GM19025 (cell line): ENCODE data around the gene BLTP2.

Experiments
- ATAC-seq: cut with Tn5 transposase; IDR thresholded peaks from one replicate; pipeline ENCODE4 v1.9.1; 2021; ENCODE audit warnings: mild to moderate bottlenecking, low read depth, moderate library complexity; ENCODE audit not compliant: unreplicated experiment

The BLTP2 gene

DNA sequence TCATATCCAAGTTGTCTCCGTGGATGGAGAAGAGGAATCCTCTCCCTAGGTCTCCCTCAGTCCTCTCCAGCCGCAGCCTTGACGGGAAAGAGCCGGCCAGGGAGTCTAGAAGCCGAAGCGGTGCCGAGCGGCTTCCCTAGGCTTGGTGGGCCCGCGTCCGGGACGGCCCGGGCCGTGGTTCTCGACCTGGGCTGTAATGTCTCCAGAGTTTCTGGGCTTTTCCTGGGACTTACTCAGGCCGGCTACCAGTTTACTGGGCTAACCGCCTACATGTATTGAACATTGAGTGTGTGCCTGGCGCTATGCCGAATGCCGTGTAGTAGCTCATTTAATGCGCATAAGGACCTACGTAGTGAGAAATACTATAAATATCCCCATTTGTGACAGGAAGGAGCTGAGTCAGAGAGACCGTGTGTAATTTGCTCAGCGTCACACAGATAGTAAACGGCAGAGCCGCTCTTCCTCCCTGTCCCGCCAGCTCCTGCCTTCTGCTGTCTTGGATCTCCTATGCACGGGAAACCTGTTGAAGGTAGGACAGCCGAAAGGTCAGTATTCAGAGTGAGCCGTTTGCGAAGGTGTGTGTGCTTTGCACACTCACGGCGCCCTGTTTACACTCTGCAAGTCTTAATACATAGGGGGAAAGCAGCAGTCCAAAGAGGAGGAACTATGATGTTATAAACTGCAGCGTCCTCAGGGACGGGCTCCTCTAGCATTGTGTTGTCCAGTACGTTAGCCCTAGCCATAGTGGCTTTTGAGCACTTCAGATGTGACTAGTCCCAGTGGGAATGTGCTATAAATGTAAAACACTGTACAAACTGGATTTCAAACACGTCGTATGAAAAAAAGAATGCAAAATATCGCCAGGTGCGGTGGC, 45.4 kb downstream of the BLTP2 start:
- ATAC-seq, result peak; percentile 33

DNA sequence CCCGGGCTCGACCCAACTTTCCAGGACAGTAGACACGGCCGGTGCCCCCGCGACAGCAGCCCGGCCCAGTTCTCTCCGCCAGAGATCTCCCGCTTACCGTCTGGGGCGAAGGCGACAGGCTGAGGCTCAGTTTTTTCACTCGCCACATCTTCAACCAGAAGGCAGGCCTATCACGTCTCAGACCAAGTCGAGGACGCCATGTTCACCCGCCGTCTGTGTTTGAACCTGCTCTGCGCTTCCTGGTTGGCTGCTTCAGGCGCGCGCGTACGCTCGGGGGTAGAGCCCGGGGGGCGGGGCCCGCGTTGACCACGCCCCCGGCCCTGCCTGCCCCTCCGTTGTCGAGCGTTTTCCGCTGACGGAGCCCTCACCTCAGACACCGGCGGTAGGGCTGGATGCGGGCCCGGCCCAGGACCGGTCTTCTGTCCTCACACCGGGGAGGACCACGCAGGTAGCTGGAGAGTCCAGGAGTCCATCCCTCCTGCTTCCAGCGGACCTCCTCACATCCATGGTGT, 46.1 kb downstream of the BLTP2 start, which contains the start of gene SPAG5:
Gene SPAG5, minus strand, starts transcription at position 227 of the 512 bp plus-strand sequence. Its CDS starts 79 bp downstream, at position 148.
- ATAC-seq, result peak; percentile 81

DNA sequence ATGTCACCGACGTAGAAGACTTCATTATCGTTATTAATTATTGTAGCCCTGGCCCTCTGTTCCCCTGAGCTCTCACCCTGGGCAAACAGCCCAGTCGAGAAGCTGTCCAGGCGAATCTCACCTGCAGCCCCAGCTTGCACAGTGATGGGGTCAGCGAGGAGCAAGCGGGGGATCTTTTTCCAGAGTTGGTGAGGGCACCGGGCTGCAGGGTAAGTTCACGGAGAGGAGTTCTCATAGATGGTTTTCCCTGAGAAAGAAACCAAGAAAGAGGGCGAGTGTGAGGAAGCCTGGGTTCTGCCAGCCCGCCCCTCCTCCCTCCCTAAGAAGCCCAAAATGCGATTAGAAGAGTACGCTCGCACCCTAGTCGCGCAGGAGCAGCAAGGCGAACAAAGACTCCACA, 46.6 kb downstream of the BLTP2 start:
- no peak for ATAC-seq

DNA sequence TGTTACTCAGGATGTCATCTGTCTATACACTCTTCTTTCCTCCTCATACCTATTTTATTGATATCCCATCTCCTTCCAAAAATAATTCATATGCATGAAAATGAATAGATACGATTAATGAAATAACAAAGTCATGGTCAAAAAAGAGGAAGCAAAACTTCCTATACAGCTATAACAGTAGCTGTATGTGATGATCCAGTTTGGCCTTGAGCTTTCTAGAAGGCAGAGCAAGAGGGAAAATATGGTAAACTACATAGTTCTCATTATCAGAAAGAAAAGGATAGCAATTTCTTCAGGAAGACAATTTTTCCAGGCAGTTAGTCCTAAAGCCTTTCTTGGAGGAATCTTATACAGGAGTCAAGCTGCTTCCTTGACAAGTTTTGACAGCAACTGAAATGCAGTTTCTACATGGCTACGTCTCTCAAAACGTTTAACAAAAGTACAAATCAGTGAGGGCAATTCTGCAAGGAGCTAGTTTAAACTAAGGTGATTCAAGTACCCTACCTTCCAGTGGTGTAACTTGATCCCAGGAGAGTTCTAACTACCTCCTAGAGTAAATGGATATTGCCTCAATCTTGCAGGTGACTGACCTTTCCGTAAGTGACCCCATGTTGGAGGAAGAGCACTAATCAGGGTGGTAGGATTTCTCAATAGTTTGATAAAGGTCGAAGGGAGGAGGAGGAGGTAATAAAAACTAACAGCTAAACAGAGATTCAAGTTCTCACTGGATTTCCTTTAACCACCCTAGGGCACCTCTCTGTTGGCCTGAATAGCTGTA, 47.2 kb downstream of the BLTP2 start:
- no peak for ATAC-seq
